T47D (cell line): ENCODE results near the gene MTMR10.
A peak's percentile ranks its signal among the peaks of the same experiment; 100 is the strongest.

ENCODE experiments used
- DNase-seq, 2 experiments: peaks; one replicate each; pipeline versions ENCODE4 v3.0.0 to v3.0.0-alpha.2; 2011 to 2012; ENCODE audit warnings: low read depth in 1 of 2, low spot score in 1 of 2
- JUND ChIP-seq: IDR thresholded peaks from 2 replicates; pipeline ENCODE4 v1.6.1; 2012; ENCODE audit warnings: low read depth
- in situ Hi-C: cut with HindIII; loops from 2 replicates; pipeline ENCODE4 v1.10.0; 2016; ENCODE audit warnings: low sequenced_read_pairs, low pct_unique_long_range_greater_than_20kb

Gene MTMR10

DNA sequence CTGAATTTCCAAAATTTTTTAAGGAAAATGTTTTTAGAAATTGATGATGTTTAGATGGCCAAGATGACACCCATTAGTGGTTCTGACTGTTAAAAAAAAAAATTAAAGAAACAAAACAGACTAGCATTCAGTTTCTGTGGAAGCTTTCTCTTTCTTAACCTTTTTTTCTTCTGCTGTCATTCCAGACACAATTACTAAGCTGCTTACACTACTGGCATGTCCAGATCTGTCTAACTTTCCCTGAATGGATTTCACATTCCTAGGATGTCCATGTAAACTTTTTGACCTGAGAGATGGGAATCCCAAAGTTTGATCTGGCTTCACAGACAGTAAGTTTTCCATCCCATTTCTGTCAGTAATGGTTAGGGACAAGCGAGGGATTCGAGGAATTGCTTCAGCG is 10.3 kb upstream of the MTMR10 start:
- in situ Hi-C loops = no loop called here
- no peak for TF ChIP-seq JUND
- DNase-seq = no peak

DNA sequence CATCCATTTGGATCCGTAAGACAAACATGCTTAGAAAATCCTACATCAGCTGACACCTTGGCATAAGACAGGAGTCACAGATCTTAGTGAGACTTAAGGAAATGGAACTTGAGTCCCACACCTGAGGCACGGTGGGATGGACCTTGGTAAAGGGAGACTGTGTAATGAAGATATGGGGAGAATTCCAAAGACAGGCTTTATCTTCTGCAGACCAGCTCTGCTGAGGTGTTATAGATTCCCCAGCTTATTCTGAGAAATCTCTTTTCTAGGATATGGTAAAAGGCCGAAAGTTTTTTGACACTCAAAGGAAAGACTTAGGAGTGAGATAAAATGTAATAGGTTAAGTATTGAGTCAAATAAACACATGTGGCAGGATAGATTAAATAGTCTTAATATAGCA is 8.3 kb upstream of the MTMR10 start:
- TF ChIP-seq JUND = no peak
- in situ Hi-C loops = no loop called here
- no peak for DNase-seq

DNA sequence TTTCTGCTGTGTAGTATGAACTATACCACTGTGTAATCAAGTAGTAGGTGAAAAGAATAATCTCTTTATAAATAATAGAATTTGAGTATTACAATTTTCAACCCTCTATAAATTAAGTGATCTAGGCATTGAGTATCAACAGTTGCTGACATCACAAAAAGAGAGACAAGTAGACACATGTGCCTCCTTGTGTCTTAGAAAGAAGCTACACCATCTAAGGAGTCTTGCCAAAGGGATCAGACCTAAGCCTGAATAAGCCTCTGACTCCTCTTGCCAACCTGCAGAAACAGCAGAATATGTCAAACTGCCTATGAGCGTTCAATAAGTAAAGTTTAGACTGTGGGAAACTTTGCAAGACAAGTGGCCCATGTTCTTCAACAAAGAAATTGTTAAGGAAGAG is 5.8 kb upstream of the MTMR10 start:
- no peak for TF ChIP-seq JUND
- in situ Hi-C loops = no loop called here

DNA sequence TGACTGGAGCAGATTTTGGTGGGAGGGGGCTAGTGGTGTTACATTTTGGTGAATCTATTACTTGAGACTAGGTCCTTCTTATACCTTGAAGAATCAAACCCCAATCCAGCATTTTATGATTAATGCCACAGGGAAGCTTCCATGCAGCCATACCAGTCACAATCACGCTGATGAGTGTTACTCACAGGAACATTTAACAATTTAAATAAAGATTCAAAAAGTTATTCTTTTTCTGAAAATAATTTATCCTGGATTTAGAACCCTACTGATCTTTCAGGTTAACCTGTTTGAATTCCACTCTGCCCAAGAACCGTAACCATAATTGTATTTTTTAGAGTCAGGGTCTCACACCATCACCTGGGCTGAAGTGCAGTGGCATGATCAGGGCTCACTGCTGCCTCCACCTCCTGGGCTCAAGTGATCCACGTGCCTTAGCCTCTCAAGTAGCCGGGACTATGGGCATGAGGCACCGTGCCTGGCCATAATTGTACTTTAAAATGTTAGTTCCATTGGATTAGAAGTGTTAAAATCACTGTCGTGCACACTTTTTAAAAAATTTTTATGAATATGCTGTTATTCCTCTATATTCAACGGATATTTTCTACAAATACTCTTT is 929 bp upstream of the MTMR10 start:
- in situ Hi-C loops = no loop called here
- DNase-seq = no peak
- TF ChIP-seq JUND = no peak

More for the DNA sequence above, 5.8 kb upstream of the MTMR10 start:
- no peak for DNase-seq

DNA sequence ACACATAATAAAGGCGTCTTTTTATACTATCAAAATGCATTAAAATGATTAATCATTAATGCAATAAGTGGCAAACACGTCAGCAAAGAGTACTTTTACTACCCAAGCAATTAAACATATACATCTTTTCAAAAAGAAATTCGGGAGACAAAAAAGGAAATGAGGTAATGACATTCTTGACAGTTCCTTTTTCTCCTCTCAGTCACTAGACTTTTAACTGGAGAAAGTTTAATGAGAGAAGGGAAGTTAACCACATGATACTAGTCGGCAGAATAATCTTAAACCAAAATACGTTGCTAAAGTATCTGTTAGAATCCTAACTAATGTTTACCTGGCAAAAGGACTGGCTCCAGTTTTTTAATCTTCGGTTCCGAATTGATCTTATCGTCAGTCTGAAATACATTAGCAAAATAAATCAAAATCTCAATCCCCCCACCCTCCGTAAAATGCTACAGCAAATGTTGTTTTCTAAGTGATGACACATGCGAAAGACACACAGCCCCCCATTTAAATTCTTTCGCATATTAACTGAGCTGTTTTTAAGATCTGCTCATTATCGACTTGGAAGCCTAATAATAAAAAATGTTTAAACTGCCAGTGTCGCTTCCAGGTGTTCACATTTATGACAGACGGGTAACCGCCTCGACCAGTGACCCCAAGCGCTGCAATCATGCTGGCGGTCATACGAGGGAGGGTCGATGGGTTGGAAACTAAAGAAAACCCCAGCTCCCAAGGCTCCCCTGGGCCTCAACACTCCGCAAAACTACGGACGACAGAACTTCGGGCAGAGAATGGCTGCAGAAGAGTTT is 778 bp downstream of the MTMR10 start:
- peak; percentile 26 to 42 for DNase-seq

DNA sequence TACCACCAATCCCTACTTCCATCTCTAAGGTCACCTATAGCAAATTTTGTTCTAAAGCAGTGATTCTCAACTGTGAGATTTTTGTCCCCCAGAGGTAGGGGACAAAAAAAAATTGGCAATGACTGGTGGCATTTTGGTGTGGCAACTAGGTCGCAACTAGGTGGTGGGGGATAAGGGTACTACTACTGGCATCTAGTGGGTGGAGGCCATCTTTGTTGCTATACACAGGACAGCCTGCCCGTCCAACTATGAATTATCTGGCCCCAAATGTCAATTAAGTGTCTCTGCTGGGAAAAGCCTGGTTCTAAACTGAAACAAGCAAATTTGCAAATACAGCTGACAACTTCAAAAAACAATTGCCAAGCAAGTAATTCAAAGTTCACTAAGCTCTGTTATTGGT is 1.4 kb downstream of the MTMR10 start:
- TF ChIP-seq JUND = no peak
- in situ Hi-C loops = no loop called here
- no peak for DNase-seq

More for the DNA sequence above, 778 bp downstream of the MTMR10 start:
- in situ Hi-C loops = no loop called here
- no peak for TF ChIP-seq JUND

DNA sequence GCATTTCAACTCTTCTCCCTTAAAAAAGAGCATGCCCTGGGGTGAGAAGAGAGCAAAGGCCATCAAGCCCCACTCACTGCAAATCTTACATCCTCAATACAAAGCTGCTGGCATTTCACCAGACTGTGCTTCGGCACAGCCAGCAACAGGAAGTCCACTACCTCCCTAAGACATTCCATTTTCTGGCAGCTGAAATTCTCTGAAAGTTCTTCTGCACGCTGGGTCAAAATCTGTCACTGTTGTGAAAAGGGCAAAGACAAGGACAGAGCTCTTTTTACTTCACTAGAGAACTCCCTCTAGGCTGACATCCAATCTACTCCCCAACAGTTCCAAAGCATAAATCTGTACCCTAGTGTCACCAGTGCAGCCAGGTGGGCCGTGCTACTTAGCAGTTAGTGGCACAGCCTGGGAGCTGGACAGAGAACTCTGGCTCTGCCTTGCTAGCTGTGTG is 6.3 kb downstream of the MTMR10 start:
- no peak for TF ChIP-seq JUND
- no peak for DNase-seq
- in situ Hi-C loops = no loop called here

DNA sequence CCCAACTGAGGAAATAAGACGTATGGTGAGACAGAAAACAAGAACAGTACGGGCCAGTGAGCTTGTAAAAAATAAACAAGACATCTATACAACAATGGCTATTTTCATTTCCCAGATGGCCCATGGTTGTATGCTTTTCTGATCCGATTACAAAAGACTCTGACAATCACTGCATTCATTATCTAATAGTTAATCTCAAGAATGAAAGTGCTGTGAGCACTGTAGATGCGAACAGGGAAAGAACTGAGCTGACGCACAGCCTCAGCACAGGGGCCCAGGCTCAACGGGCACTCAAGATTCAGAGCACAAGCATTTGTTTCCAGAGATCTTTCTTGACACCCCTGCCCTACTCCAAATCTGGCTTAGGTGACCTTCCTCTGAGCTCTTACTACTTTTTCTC is 6.9 kb downstream of the MTMR10 start:
- in situ Hi-C loops = no loop called here
- DNase-seq = no peak
- no peak for TF ChIP-seq JUND

DNA sequence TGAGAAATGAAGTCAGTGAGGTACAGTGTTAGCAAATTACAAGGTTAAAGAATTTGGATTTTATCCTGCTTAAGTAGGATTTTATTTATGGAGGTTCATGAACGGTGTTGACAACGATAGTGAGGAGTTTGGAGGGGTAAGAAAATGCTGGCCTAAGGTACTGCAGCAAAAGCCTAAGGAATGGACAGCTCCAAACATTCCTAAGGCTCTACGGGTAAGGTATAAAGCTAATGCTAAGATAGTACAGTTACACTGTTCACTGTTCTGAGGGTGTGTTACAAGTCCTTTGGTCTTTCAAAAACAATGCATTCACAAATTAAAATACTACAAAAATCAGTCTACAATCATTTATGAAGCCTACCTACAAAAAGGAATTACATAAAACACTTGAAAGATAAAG is 7.3 kb downstream of the MTMR10 start:
- DNase-seq = no peak
- in situ Hi-C loops = no loop called here
- no peak for TF ChIP-seq JUND

DNA sequence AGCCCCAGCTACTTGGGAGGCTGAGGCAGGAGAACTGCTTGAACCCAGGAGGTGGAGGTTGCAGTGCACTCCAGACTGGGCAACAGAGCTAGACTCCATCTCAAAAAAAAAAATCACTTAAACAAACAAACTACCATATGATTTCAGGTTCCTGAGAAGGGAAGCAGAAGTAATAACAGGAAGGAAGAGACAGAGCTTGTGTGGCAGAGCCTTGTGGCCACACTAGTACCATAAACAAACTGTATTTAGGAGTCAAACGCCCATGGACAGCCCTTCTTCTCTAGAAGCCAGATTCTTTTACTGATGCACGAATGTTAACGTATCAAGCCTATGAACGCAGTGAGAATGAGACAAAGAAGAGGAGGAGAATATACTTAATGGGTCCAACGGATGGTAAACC is 12.0 kb downstream of the MTMR10 start:
- TF ChIP-seq JUND = no peak
- in situ Hi-C loops = no loop called here
- DNase-seq = no peak

DNA sequence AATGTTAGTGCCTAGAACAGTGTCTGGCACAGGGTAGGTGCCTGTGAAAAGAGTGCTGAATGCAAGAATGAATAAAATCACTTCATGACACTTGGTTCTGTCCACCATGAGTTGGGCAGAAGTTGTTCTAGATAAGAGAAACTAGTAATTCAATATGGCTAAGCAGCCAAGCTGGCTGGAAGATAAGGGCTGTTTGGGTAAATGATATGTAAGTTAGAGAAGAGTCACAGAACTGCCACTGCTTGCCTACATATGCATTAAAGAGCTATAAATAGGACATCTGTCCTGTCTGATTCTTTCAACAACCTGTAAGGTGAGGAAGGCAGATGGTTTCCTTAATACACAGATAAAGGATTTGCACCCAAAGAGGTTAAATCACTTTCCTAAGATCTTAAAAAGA is 13.1 kb downstream of the MTMR10 start:
- no peak for TF ChIP-seq JUND
- in situ Hi-C loops = no loop called here
- no peak for DNase-seq

DNA sequence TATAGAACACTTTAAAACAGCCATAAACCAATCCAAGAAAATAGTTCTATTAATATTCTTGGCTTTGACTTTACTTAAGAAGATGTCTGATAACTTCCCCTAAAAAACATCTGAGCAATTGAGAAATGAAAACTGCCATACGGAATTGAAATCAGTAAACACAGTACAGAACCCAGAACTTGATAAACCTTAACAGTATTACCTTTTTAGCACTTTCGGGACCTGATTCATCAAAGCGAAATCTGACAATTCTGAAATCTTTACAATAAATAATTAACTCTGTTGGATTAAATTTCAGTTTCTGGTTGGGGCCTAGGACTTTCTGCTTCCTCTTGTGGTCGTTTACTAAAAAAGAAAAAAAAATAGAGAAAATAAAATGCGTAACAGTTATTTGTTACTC is 17.3 kb downstream of the MTMR10 start:
- no peak for DNase-seq
- in situ Hi-C loops = no loop called here
- no peak for TF ChIP-seq JUND

DNA sequence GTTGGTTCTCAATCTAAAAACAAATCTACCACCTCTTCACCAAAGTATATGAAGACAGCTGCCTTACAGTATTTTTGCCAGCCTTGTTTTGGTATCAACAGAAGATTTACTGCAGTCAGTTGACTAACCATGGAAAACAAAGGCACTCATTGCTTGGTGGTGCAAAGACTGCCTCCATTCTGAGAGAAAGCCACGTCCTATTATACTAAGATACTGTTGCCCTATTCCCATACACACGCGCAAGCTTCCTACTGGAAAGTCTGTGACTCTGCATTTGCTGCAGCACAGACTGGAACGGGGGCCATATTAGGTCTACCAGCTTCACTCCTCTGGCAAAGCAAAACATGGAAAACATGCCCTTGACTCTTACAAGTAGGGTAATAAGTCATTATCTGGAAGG is 18.0 kb downstream of the MTMR10 start:
- DNase-seq = no peak
- TF ChIP-seq JUND = no peak
- in situ Hi-C loops = no loop called here
